Measurements from ENCODE around the gene ZNF223. TPM values are rescaled to one million over a fixed set of nuclear protein-coding genes. Genes with fewer than 3 reads are reported as not detected.

ZNF223 gene
- total RNA-seq, 2 experiments from 2014 or later = 0.48 to 0.96 TPM

GRCh38 chr19:44026622-44027021, 25.2 kb upstream of the ZNF223 start:
- Mint-ChIP-seq H3K4me3 (no peak overlapping the region), H3K4me1 (ENCODE audit: low read depth) (peaks cover 15% of the 10 kb centered on the region)
- intact Hi-C loops (cut with micrococcal nuclease) = no loop called here

GRCh38 chr19:44032001-44032610, 19.7 kb upstream of the ZNF223 start:
- H3K27ac Mint-ChIP-seq = no peak overlapping the region
- intact Hi-C loops (cut with micrococcal nuclease) = no loop called here
- peaks cover 63% of the 10 kb centered on the region for H3K36me3 Mint-ChIP-seq (ENCODE audit: low read depth)
- H3K4me3 Mint-ChIP-seq = no peak overlapping the region
- no peaks in the 10 kb centered on the region for H3K4me1 Mint-ChIP-seq (ENCODE audit: low read depth)
- CTCF ChIA-PET = no interaction called here
- H3K27me3 Mint-ChIP-seq (ENCODE audit: low read depth) = no peaks in the 10 kb centered on the region
- H3K9me3 Mint-ChIP-seq = peaks cover 64% of the 10 kb centered on the region
- no peak for DNase-seq

More at GRCh38 chr19:44026622-44027021, 25.2 kb upstream of the ZNF223 start:
- CTCF ChIA-PET = no interaction called here
- DNase-seq = no peak
- Mint-ChIP-seq H3K27me3 (ENCODE audit: low read depth) (no peaks in the 10 kb centered on the region), H3K9me3 (peaks cover 32% of the 10 kb centered on the region), H3K27ac (no peak overlapping the region), H3K36me3 (ENCODE audit: low read depth) (peaks cover 53% of the 10 kb centered on the region)

- CTCF ChIA-PET = no interaction called here
- no peak overlapping the region for H3K27ac Mint-ChIP-seq
- DNase-seq = no peak
- peaks cover 8% of the 10 kb centered on the region for H3K27me3 Mint-ChIP-seq (ENCODE audit: low read depth)
- H3K36me3 Mint-ChIP-seq (ENCODE audit: low read depth) = peaks cover 2% of the 10 kb centered on the region
- no peak overlapping the region for H3K4me3 Mint-ChIP-seq
- H3K4me1 Mint-ChIP-seq (ENCODE audit: low read depth) = no peaks in the 10 kb centered on the region
- H3K9me3 Mint-ChIP-seq = peaks cover 35% of the 10 kb centered on the region
- intact Hi-C loops (cut with micrococcal nuclease) = no loop called here
These were observed 9.7 kb upstream of the ZNF223 start for GRCh38 chr19:44042147-44042546.

- CTCF ChIA-PET = interaction anchor here (0.6 kb wide), 1 partner anchor 456 kb away, joined by 5 read pairs; no protein-coding TSS in a partner anchor
- Mint-ChIP-seq H3K27ac (peak overlapping the region; percentile 73), H3K4me3 (peak overlapping the region; percentile 82), H3K27me3 (ENCODE audit: low read depth) (no peaks in the 10 kb centered on the region), H3K9me3 (peaks cover 17% of the 10 kb centered on the region), H3K36me3 (ENCODE audit: low read depth) (peaks cover 21% of the 10 kb centered on the region), H3K4me1 (ENCODE audit: low read depth) (peaks cover 18% of the 10 kb centered on the region)
- DNase-seq = peak; percentile 50
- intact Hi-C loops (cut with micrococcal nuclease) = loop anchor here (2.0 kb wide), 1 partner anchor 26 kb away; the partner anchor contains the start of gene ZNF222
These were observed 841 bp upstream of the ZNF223 start for GRCh38 chr19:44050740-44051649.

GRCh38 chr19:44055870-44056269, 4.0 kb downstream of the ZNF223 start:
- peaks cover 16% of the 10 kb centered on the region for H3K4me1 Mint-ChIP-seq (ENCODE audit: low read depth)
- H3K27ac Mint-ChIP-seq = no peak overlapping the region
- intact Hi-C loops (cut with micrococcal nuclease) = no loop called here
- no peaks in the 10 kb centered on the region for H3K27me3 Mint-ChIP-seq (ENCODE audit: low read depth)
- H3K4me3 Mint-ChIP-seq = no peak overlapping the region
- DNase-seq = no peak
- peaks cover 45% of the 10 kb centered on the region for H3K36me3 Mint-ChIP-seq (ENCODE audit: low read depth)
- peaks cover 26% of the 10 kb centered on the region for H3K9me3 Mint-ChIP-seq
- CTCF ChIA-PET = no interaction called here

- Mint-ChIP-seq H3K9me3 (peaks cover 37% of the 10 kb centered on the region), H3K4me1 (ENCODE audit: low read depth) (no peaks in the 10 kb centered on the region), H3K4me3 (no peak overlapping the region), H3K27me3 (ENCODE audit: low read depth) (no peaks in the 10 kb centered on the region), H3K27ac (no peak overlapping the region), H3K36me3 (ENCODE audit: low read depth) (peaks cover 72% of the 10 kb centered on the region)
- CTCF ChIA-PET = no interaction called here
- intact Hi-C loops (cut with micrococcal nuclease) = no loop called here
- no peak for DNase-seq
These were observed 7.4 kb downstream of the ZNF223 start for GRCh38 chr19:44059229-44059628.

- H3K4me3 Mint-ChIP-seq = no peak overlapping the region
- H3K4me1 Mint-ChIP-seq (ENCODE audit: low read depth) = no peaks in the 10 kb centered on the region
- CTCF ChIA-PET = no interaction called here
- H3K27ac Mint-ChIP-seq = no peak overlapping the region
- intact Hi-C loops (cut with micrococcal nuclease) = no loop called here
- peaks cover 70% of the 10 kb centered on the region for H3K36me3 Mint-ChIP-seq (ENCODE audit: low read depth)
- no peaks in the 10 kb centered on the region for H3K27me3 Mint-ChIP-seq (ENCODE audit: low read depth)
- H3K9me3 Mint-ChIP-seq = peaks cover 34% of the 10 kb centered on the region
- DNase-seq = no peak
These were observed 9.2 kb downstream of the ZNF223 start for GRCh38 chr19:44061038-44061437.

- Mint-ChIP-seq H3K27me3 (ENCODE audit: low read depth) (no peaks in the 10 kb centered on the region), H3K9me3 (peaks cover 53% of the 10 kb centered on the region), H3K4me3 (no peak overlapping the region), H3K27ac (no peak overlapping the region), H3K36me3 (ENCODE audit: low read depth) (peaks cover 59% of the 10 kb centered on the region), H3K4me1 (ENCODE audit: low read depth) (peaks cover 4% of the 10 kb centered on the region)
- CTCF ChIA-PET = no interaction called here
- no peak for DNase-seq
- intact Hi-C loops (cut with micrococcal nuclease) = no loop called here
These were observed 14.5 kb downstream of the ZNF223 start for GRCh38 chr19:44066305-44066704.

- H3K9me3 Mint-ChIP-seq = peaks cover 45% of the 10 kb centered on the region
- intact Hi-C loops (cut with micrococcal nuclease) = no loop called here
- no peak for DNase-seq
These were observed 17.6 kb downstream of the ZNF223 start for GRCh38 chr19:44069415-44069814.

GRCh38 chr19:44071824-44072542, 20.1 kb downstream of the ZNF223 start, which contains the start of gene ZNF284:
ZNF284 (plus strand) TSS chr19:44072159; CDS start chr19:44076390, 4,231 bp downstream.
- H3K27ac Mint-ChIP-seq = peak within 1 kb of the TSS; percentile 13
- peak; percentile 87 for DNase-seq
- no peaks in the 10 kb centered on the region for H3K27me3 Mint-ChIP-seq (ENCODE audit: low read depth)
- peaks cover 19% of the 10 kb centered on the region for H3K4me1 Mint-ChIP-seq (ENCODE audit: low read depth)
- H3K4me3 Mint-ChIP-seq = peak within 1 kb of the TSS; percentile 86
- CTCF ChIA-PET = no interaction called here
- peaks cover 28% of the 10 kb centered on the region for H3K36me3 Mint-ChIP-seq (ENCODE audit: low read depth)
- intact Hi-C loops (cut with micrococcal nuclease) = loop anchor here (1.0 to 5.0 kb wide), 8 partner anchors 20 to 245 kb away; partner anchors contain the start of genes ZNF223, ZNF224, ZNF225 and ZNF227
- H3K9me3 Mint-ChIP-seq = peaks cover 27% of the 10 kb centered on the region

More at GRCh38 chr19:44069415-44069814, 17.6 kb downstream of the ZNF223 start:
- Mint-ChIP-seq H3K27me3 (ENCODE audit: low read depth) (no peaks in the 10 kb centered on the region), H3K4me3 (no peak overlapping the region), H3K4me1 (ENCODE audit: low read depth) (peaks cover 19% of the 10 kb centered on the region), H3K27ac (no peak overlapping the region), H3K36me3 (ENCODE audit: low read depth) (peaks cover 32% of the 10 kb centered on the region)
- CTCF ChIA-PET = no interaction called here

GRCh38 chr19:44072543-44073401, 20.9 kb downstream of the ZNF223 start:
- Mint-ChIP-seq H3K4me3 (peak overlapping the region; percentile 86), H3K27ac (no peak overlapping the region), H3K9me3 (peaks cover 23% of the 10 kb centered on the region), H3K4me1 (ENCODE audit: low read depth) (peaks cover 19% of the 10 kb centered on the region), H3K27me3 (ENCODE audit: low read depth) (no peaks in the 10 kb centered on the region), H3K36me3 (ENCODE audit: low read depth) (peaks cover 29% of the 10 kb centered on the region)
- intact Hi-C loops (cut with micrococcal nuclease) = loop anchor here (1.0 to 5.0 kb wide), 8 partner anchors 20 to 246 kb away; partner anchors contain the start of genes ZNF223, ZNF224, ZNF225 and ZNF227
- peak; percentile 13 for DNase-seq
- CTCF ChIA-PET = interaction anchor here (0.6 kb wide), 1 partner anchor 110 kb away, joined by 6 read pairs; no protein-coding TSS in a partner anchor

Data from activated naive CD4-positive, alpha-beta T cell treated with anti-CD3 and anti-CD28 coated beads for 36 hours (primary cell).